ENCODE results near the gene CDK5RAP3. TPM values are rescaled to one million over a fixed set of nuclear protein-coding genes. Genes with fewer than 3 reads are reported as not detected.
"Not testable (repeated sequence)": the region's sequence is repeated elsewhere in the genome, so short reads cannot be mapped to it uniquely, and the experiment has no call there.

CDK5RAP3 gene
- total RNA-seq, 1 experiment from 2014 or later: 255 TPM

- no peak overlapping the region for H3K9ac ChIP-seq (ENCODE audit: low read length)
- intact Hi-C loops (cut with micrococcal nuclease): no loop called here
- H3K4me2 ChIP-seq (ENCODE audit: low read length): no peak overlapping the region
- H3K9me2 ChIP-seq (ENCODE audit: insufficient read depth): no peaks in the 10 kb centered on the region
- H2AFZ ChIP-seq (ENCODE audit: low read depth, low read length, poor library complexity, severe bottlenecking): no peak overlapping the region
- H3K9me3 ChIP-seq (ENCODE audit: control insufficient read depth in 1 of 2, insufficient read depth in 1 of 2, low read depth in 1 of 2, low read length in 2 of 2): no peaks in the 10 kb centered on the region
- BruUV-seq (replicated peaks): no TSS peak
- H3K4me1 ChIP-seq (ENCODE audit: control insufficient read depth in 1 of 2, insufficient read depth in 2 of 2, low read length in 2 of 2): peaks cover 5 to 20% of the 10 kb centered on the region in 2 experiments; a peak in 3 of 4 replicates
- no peak for TF ChIP-seq EZH2phosphoT487 (IDR thresholded peaks at IDR 0.05; ENCODE audit: borderline replicate concordance)
- no peak for TF ChIP-seq EZH2 (IDR thresholded peaks at IDR 0.05)
- no peak for TF ChIP-seq SP1 (IDR thresholded peaks at IDR 0.05; ENCODE audit: low read depth)
- TF ChIP-seq JUND (IDR thresholded peaks at IDR 0.05): no peak
- no peak for TF ChIP-seq SIN3A (IDR thresholded peaks at IDR 0.05; ENCODE audit: low read depth)
- no peak for TF ChIP-seq POLR2AphosphoS5 (IDR thresholded peaks at IDR 0.05; ENCODE audit: low read depth, low read length)
- no peak for TF ChIP-seq ZNF274 (IDR thresholded peaks at IDR 0.05; ENCODE audit: low read depth, low read length)
- no peak for TF ChIP-seq POLR2A (IDR thresholded peaks at IDR 0.05; ENCODE audit: borderline replicate concordance, extremely low read depth, insufficient read depth, insufficient read length)
- no peaks in the 10 kb centered on the region for H3K36me3 ChIP-seq (ENCODE audit: control insufficient read depth in 1 of 2, insufficient read depth in 2 of 2, low read length in 2 of 2)
- H3K79me2 ChIP-seq (ENCODE audit: insufficient read depth, low read length): no peaks in the 10 kb centered on the region
- H3K27ac ChIP-seq (ENCODE audit: low read depth, low read length): no peak overlapping the region
- no peaks in the 10 kb centered on the region for H3K27me3 ChIP-seq (ENCODE audit: insufficient read depth, low read length)
- CTCF ChIA-PET: interaction anchor here (1.3 to 8.5 kb wide), 5 partner anchors 44 to 172 kb away, joined by 3 to 86 read pairs (median 36); partner anchors contain the start of genes CDK5RAP3 and SCRN2
- no peak overlapping the region for H3K4me3 ChIP-seq (replicated peaks in 1 of 2; ENCODE audit: low read depth in 1 of 2, low read length in 2 of 2)
- H4K20me1 ChIP-seq (ENCODE audit: insufficient read depth): no peaks in the 10 kb centered on the region
- no peak for DNase-seq (ENCODE audit: low read depth, low spot score)
- no peak for ATAC-seq
- RAD21 ChIA-PET (ENCODE audit: low non-redundant PET in 1 of 2, low total read pairs in 2 of 2, uncharacterized antibody in 2 of 2, unreplicated experiment in 2 of 2): interaction anchor here in 1 of 2 experiments (1.0 kb wide), 1 partner anchor 36 kb away, joined by 4 read pairs; no protein-coding TSS in a partner anchor
- POLR2A ChIA-PET: no interaction called here
Measured at GRCh38 chr17:48014595-48015111, 43.7 kb downstream of the CDK5RAP3 start.

- CTCF ChIA-PET: interaction anchor here (3.4 to 8.5 kb wide), 5 partner anchors 8 to 174 kb away, joined by 18 to 86 read pairs (median 46); partner anchors contain the start of genes CDK5RAP3 and SCRN2
- Histone ChIP-seq H3K27me3 (ENCODE audit: insufficient read depth, low read length) (no peaks in the 10 kb centered on the region), H3K79me2 (ENCODE audit: insufficient read depth, low read length) (no peaks in the 10 kb centered on the region), H4K20me1 (ENCODE audit: insufficient read depth) (no peaks in the 10 kb centered on the region), H2AFZ (ENCODE audit: low read depth, low read length, poor library complexity, severe bottlenecking) (no peak overlapping the region), H3K4me3 (replicated peaks in 1 of 2; ENCODE audit: low read depth in 1 of 2, low read length in 2 of 2) (no peak overlapping the region), H3K9me2 (ENCODE audit: insufficient read depth) (no peaks in the 10 kb centered on the region), H3K27ac (ENCODE audit: low read depth, low read length) (no peak overlapping the region), H3K4me1 (ENCODE audit: control insufficient read depth in 1 of 2, insufficient read depth in 2 of 2, low read length in 2 of 2) (peaks cover 5 to 18% of the 10 kb centered on the region in 2 experiments; a peak in 3 of 4 replicates), H3K9ac (ENCODE audit: low read length) (no peak overlapping the region), H3K36me3 (ENCODE audit: control insufficient read depth in 1 of 2, insufficient read depth in 2 of 2, low read length in 2 of 2) (no peaks in the 10 kb centered on the region), H3K9me3 (ENCODE audit: control insufficient read depth in 1 of 2, insufficient read depth in 1 of 2, low read depth in 1 of 2, low read length in 2 of 2) (no peaks in the 10 kb centered on the region), H3K4me2 (ENCODE audit: low read length) (no peak overlapping the region)
- DNase-seq (ENCODE audit: low read depth, low spot score) (no peak), ATAC-seq (no peak)
- TF ChIP-seq SIN3A (IDR thresholded peaks at IDR 0.05; ENCODE audit: low read depth): no peak
- no peak for TF ChIP-seq EGR1 (IDR thresholded peaks at IDR 0.05; ENCODE audit: low read depth)
- no peak for TF ChIP-seq ZNF274 (IDR thresholded peaks at IDR 0.05; ENCODE audit: low read depth, low read length)
- no peak for TF ChIP-seq POLR2A (IDR thresholded peaks at IDR 0.05; ENCODE audit: borderline replicate concordance, extremely low read depth, insufficient read depth, insufficient read length)
- RAD21 ChIA-PET (ENCODE audit: low non-redundant PET in 1 of 2, low total read pairs in 2 of 2, uncharacterized antibody in 2 of 2, unreplicated experiment in 2 of 2): no interaction called here
- POLR2A ChIA-PET: interaction anchor here (1.0 kb wide), 1 partner anchor 174 kb away, joined by 3 read pairs; no protein-coding TSS in a partner anchor
- intact Hi-C loops (cut with micrococcal nuclease): no loop called here
- no TSS peak for BruUV-seq (replicated peaks)
Measured at GRCh38 chr17:48016112-48016511, 45.2 kb downstream of the CDK5RAP3 start.

GRCh38 chr17:48017817-48018158 is 46.9 kb downstream of the CDK5RAP3 start:
- POLR2A ChIA-PET: interaction anchor here (0.7 to 2.0 kb wide), 5 partner anchors 30 to 128 kb away, joined by 4 to 13 read pairs (median 5); partner anchors contain the start of genes NFE2L1, PNPO and SP2
- CTCF ChIA-PET: interaction anchor here (0.8 to 8.5 kb wide), 21 partner anchors 9 to 1397 kb away, joined by 3 to 86 read pairs (median 6); partner anchors contain the start of genes CDK5RAP3, PHB1, PNPO and PRR15L
- not testable (repeated sequence) for H3K4me1 ChIP-seq (ENCODE audit: control insufficient read depth in 1 of 2, insufficient read depth in 2 of 2, low read length in 2 of 2); H3K9me2 ChIP-seq (ENCODE audit: insufficient read depth); H3K27ac ChIP-seq (ENCODE audit: low read depth, low read length); H3K27me3 ChIP-seq (ENCODE audit: insufficient read depth, low read length); H3K4me3 ChIP-seq (replicated peaks in 1 of 2; ENCODE audit: low read depth in 1 of 2, low read length in 2 of 2); H3K36me3 ChIP-seq (ENCODE audit: control insufficient read depth in 1 of 2, insufficient read depth in 2 of 2, low read length in 2 of 2); H3K4me2 ChIP-seq (ENCODE audit: low read length); DNase-seq (ENCODE audit: low read depth, low spot score); H3K9me3 ChIP-seq (ENCODE audit: control insufficient read depth in 1 of 2, insufficient read depth in 1 of 2, low read depth in 1 of 2, low read length in 2 of 2); H4K20me1 ChIP-seq (ENCODE audit: insufficient read depth); H3K9ac ChIP-seq (ENCODE audit: low read length); BruUV-seq (replicated peaks); ATAC-seq; H3K79me2 ChIP-seq (ENCODE audit: insufficient read depth, low read length)
- H2AFZ ChIP-seq (ENCODE audit: low read depth, low read length, poor library complexity, severe bottlenecking): peak overlapping the region; percentile 28
- intact Hi-C loops (cut with micrococcal nuclease): loop anchor here (1.0 to 2.0 kb wide), 6 partner anchors 39 to 241 kb away; partner anchors contain the start of genes CDK5RAP3 and SCRN2
- RAD21 ChIA-PET (ENCODE audit: low non-redundant PET in 1 of 2, low total read pairs in 2 of 2, uncharacterized antibody in 2 of 2, unreplicated experiment in 2 of 2): interaction anchor here (0.6 to 2.1 kb wide), 8 partner anchors 47 to 177 kb away, joined by 3 to 6 read pairs (median 4); partner anchors contain the start of genes SCRN2 (in 2 of the 2), CDK5RAP3 (in 1 of the 2) and SP2 (in 1 of the 2)

Data from HCT116 (cell line).